ENCODE data around the gene FCAMR. TPM values are rescaled to one million over a fixed set of nuclear protein-coding genes. Genes with fewer than 3 reads are reported as not detected.

FCAMR gene
- total RNA-seq, 1 experiment from 2014 or later = not detected

DNA sequence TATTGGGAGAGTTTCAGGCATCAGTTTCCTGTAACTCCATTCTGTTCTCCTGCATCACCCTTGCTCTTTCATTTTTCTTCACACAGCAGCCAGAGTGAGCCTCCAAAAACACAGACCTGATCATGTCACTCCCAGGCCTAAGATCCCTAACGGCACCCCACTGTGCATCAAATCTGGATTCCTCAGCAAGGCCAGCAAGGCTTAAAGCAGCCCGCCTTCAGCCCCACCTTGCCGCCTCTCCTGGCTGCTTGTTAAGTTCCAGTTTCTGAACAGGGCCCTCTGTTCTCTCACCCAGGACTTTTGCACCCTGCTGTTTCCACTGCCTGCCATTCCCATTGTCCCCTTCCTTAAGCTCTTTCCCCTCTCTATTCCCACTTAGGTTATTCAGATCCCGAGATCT, 33.0 kb upstream of the FCAMR start:
- Histone ChIP-seq H3K27me3 (replicated peaks; ENCODE audit: insufficient read depth, low read depth, low read length, poor library complexity) (peaks cover 15% of the 10 kb centered on the region), H3K4me1 (ENCODE audit: insufficient read depth, low read length, poor library complexity, severe bottlenecking) (no peaks in the 10 kb centered on the region), H3K4me3 (ENCODE audit: low read depth, low read length, poor library complexity, severe bottlenecking) (no peak overlapping the region), H3K36me3 (ENCODE audit: insufficient read depth, low read length, poor library complexity, severe bottlenecking) (no peaks in the 10 kb centered on the region), H3K9me3 (ENCODE audit: low read depth, low read length, poor library complexity, severe bottlenecking) (no peaks in the 10 kb centered on the region), H3K27ac (ENCODE audit: low read depth, low read length, poor library complexity, severe bottlenecking) (no peak overlapping the region)
- BruUV-seq (replicated peaks) = no TSS peak
- no peak for DNase-seq (ENCODE audit: low spot score)
- intact Hi-C loops (cut with micrococcal nuclease; ENCODE audit: unreplicated experiment) = no loop called here
- ChIA-PET POLR2A (ENCODE audit: low non-redundant PET) (no interaction called here), CTCF (no interaction called here)
- no peak for TF ChIP-seq CTCF (conservative IDR thresholded peaks at IDR 0.05; ENCODE audit: low read depth, low read length)
- no peak for TF ChIP-seq EZH2 (IDR thresholded peaks at IDR 0.05; ENCODE audit: borderline replicate concordance, low read depth, low read length, poor library complexity, severe bottlenecking)

DNA sequence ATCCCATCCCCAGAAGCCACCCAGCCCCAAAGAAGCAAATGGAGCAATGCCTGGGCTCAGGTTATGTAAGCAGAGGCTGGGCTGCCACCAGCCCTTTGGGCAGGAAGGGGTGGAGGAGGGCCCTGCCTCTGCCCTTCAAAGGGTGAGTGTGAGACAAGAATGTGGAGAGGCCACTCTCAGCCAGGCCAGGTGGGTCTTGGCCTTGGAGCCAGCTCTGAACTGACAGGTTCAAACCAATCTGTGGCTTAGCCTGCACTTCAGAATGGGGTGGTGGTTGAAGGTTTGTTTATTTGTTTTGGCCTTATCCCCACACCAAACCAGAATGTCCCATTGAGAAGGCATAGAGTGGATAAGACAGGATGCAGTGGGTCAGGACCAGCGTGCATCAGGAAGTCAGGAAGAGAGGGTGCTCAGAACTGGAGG, 32.5 kb upstream of the FCAMR start:
- BruUV-seq (replicated peaks) = no TSS peak
- POLR2A ChIA-PET (ENCODE audit: low non-redundant PET) = no interaction called here
- no peak overlapping the region for H3K4me3 ChIP-seq (ENCODE audit: low read depth, low read length, poor library complexity, severe bottlenecking)
- no peaks in the 10 kb centered on the region for H3K9me3 ChIP-seq (ENCODE audit: low read depth, low read length, poor library complexity, severe bottlenecking)
- intact Hi-C loops (cut with micrococcal nuclease; ENCODE audit: unreplicated experiment) = no loop called here
- no peak overlapping the region for H3K27ac ChIP-seq (ENCODE audit: low read depth, low read length, poor library complexity, severe bottlenecking)
- no peaks in the 10 kb centered on the region for H3K36me3 ChIP-seq (ENCODE audit: insufficient read depth, low read length, poor library complexity, severe bottlenecking)
- H3K27me3 ChIP-seq (replicated peaks; ENCODE audit: insufficient read depth, low read depth, low read length, poor library complexity) = peaks cover 20% of the 10 kb centered on the region
- no peaks in the 10 kb centered on the region for H3K4me1 ChIP-seq (ENCODE audit: insufficient read depth, low read length, poor library complexity, severe bottlenecking)
- DNase-seq (ENCODE audit: low spot score) = no peak
- CTCF ChIA-PET = no interaction called here
- TF ChIP-seq CTCF (conservative IDR thresholded peaks at IDR 0.05; ENCODE audit: low read depth, low read length) (no peak), EZH2 (IDR thresholded peaks at IDR 0.05; ENCODE audit: borderline replicate concordance, low read depth, low read length, poor library complexity, severe bottlenecking) (no peak)

GRCh38 chr1:207001492-207002245, 31.4 kb upstream of the FCAMR start:
- Histone ChIP-seq H3K9me3 (ENCODE audit: low read depth, low read length, poor library complexity, severe bottlenecking) (no peaks in the 10 kb centered on the region), H3K4me1 (ENCODE audit: insufficient read depth, low read length, poor library complexity, severe bottlenecking) (no peaks in the 10 kb centered on the region), H3K36me3 (ENCODE audit: insufficient read depth, low read length, poor library complexity, severe bottlenecking) (no peaks in the 10 kb centered on the region), H3K27me3 (replicated peaks; ENCODE audit: insufficient read depth, low read depth, low read length, poor library complexity) (peaks cover 31% of the 10 kb centered on the region), H3K4me3 (ENCODE audit: low read depth, low read length, poor library complexity, severe bottlenecking) (no peak overlapping the region), H3K27ac (ENCODE audit: low read depth, low read length, poor library complexity, severe bottlenecking) (no peak overlapping the region)
- TF ChIP-seq CTCF (conservative IDR thresholded peaks at IDR 0.05; ENCODE audit: low read depth, low read length) = no peak
- no peak for TF ChIP-seq EZH2 (IDR thresholded peaks at IDR 0.05; ENCODE audit: borderline replicate concordance, low read depth, low read length, poor library complexity, severe bottlenecking)
- BruUV-seq (replicated peaks) = no TSS peak
- no peak for DNase-seq (ENCODE audit: low spot score)
- intact Hi-C loops (cut with micrococcal nuclease; ENCODE audit: unreplicated experiment) = no loop called here
- ChIA-PET POLR2A (ENCODE audit: low non-redundant PET) (no interaction called here), CTCF (no interaction called here)

Measured in A673 (cell line).